ENCODE results near the gene SFXN5. TPM values are rescaled to one million over a fixed set of nuclear protein-coding genes. Genes with fewer than 3 reads are reported as not detected.

SFXN5 gene
- total and polyA plus RNA-seq, 2 donors (not counting 3 experiments of a cell fraction or from before 2014, with no cell fraction given) = 18.7 to 28.6 TPM

- Histone ChIP-seq H3K4me1 (ENCODE audit: control insufficient read depth, extremely low read depth, insufficient read depth, low read length) (peaks cover 5% of the 10 kb centered on the region), H3K4me3 (replicated peaks in 1 of 3; ENCODE audit: insufficient read depth in 1 of 3, low read depth in 1 of 3, low read length in 3 of 3) (no peak overlapping the region), H3K27ac (ENCODE audit: insufficient read depth, low read depth, low read length) (no peak overlapping the region), H3K27me3 (ENCODE audit: control insufficient read depth in 2 of 2, insufficient read depth in 2 of 2, low read length in 2 of 2) (no peaks in the 10 kb centered on the region), H3K9me1 (replicated peaks; ENCODE audit: control insufficient read depth, extremely low read depth, insufficient read depth, low read length) (no peaks in the 10 kb centered on the region), H3K9me3 (replicated peaks; ENCODE audit: control insufficient read depth, insufficient read depth, low read length) (no peaks in the 10 kb centered on the region), H3K4me2 (ENCODE audit: insufficient read depth, low read length) (no peak overlapping the region), H3K36me3 (ENCODE audit: control insufficient read depth in 2 of 2, extremely low read depth in 1 of 2, insufficient read depth in 2 of 2, low read length in 2 of 2) (peaks cover 0 to 3% of the 10 kb centered on the region in 2 experiments), H4K20me1 (replicated peaks; ENCODE audit: control insufficient read depth, extremely low read depth, insufficient read depth, low read length) (no peaks in the 10 kb centered on the region), H3K9ac (replicated peaks; ENCODE audit: extremely low read depth, insufficient read depth, low read length) (no peak overlapping the region), H3K79me2 (ENCODE audit: control insufficient read depth, insufficient read depth, low read length) (no peaks in the 10 kb centered on the region), H2AFZ (ENCODE audit: low read depth, low read length) (no peak overlapping the region)
- ChIA-PET POLR2A (no interaction called here), CTCF (interaction anchor here (2.3 to 2.7 kb wide), 2 partner anchors 8 to 91 kb away, joined by 7 to 9 read pairs; no protein-coding TSS in a partner anchor)
- FAIRE-seq = no peak
- dilution Hi-C loops (cut with MboI; ENCODE audit: extremely low pct_ligation_motif_present, low sequenced_read_pairs) = no loop called here
- DNase-seq (ENCODE audit: low read depth, low spot score) = no peak
- TF ChIP-seq MAX (IDR thresholded peaks at IDR 0.05; ENCODE audit: insufficient read depth, insufficient read length) = no peak
- TF ChIP-seq FOS (IDR thresholded peaks at IDR 0.05; ENCODE audit: borderline replicate concordance, insufficient read depth, low read length) = no peak
- intact Hi-C loops (cut with micrococcal nuclease) = no loop called here
- no TSS peak for BruUV-seq (replicated peaks)
Observed at GRCh38 chr2:72985136-72985535, 86.4 kb downstream of the SFXN5 start.

DNA sequence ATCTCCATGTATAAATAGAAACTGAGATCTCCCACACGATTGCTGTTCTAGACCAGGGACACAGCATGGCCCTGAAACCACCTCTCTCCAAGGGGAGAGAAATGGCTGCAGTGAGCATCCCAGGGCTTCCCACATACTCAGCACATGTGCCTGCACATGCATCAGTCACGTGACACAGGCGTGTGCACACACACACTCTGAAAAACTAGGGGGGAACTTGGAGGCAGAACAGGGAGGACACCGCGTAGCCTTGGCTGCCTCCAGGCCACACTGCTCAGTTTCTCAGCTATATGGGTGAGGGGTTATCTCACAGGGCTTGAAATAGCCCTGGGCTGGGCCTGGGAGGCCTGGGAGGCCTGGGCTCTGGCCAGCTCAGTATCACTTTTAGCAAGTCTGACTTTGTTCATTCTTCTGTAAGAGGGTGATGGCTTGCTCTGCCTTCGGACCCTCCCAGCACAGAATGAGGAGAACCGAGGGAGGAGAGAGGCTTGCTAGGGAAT is 87.3 kb downstream of the SFXN5 start:
- BruUV-seq (replicated peaks) = no TSS peak
- no peaks in the 10 kb centered on the region for H4K20me1 ChIP-seq (replicated peaks; ENCODE audit: control insufficient read depth, extremely low read depth, insufficient read depth, low read length)
- H3K9ac ChIP-seq (replicated peaks; ENCODE audit: extremely low read depth, insufficient read depth, low read length) = no peak overlapping the region
- FAIRE-seq = no peak
- no peak overlapping the region for H3K4me3 ChIP-seq (replicated peaks in 1 of 3; ENCODE audit: insufficient read depth in 1 of 3, low read depth in 1 of 3, low read length in 3 of 3)
- H3K79me2 ChIP-seq (ENCODE audit: control insufficient read depth, insufficient read depth, low read length) = no peaks in the 10 kb centered on the region
- H3K4me1 ChIP-seq (ENCODE audit: control insufficient read depth, extremely low read depth, insufficient read depth, low read length) = peaks cover 5% of the 10 kb centered on the region
- H3K9me1 ChIP-seq (replicated peaks; ENCODE audit: control insufficient read depth, extremely low read depth, insufficient read depth, low read length) = no peaks in the 10 kb centered on the region
- H3K9me3 ChIP-seq (replicated peaks; ENCODE audit: control insufficient read depth, insufficient read depth, low read length) = no peaks in the 10 kb centered on the region
- H3K27me3 ChIP-seq (ENCODE audit: control insufficient read depth in 2 of 2, insufficient read depth in 2 of 2, low read length in 2 of 2) = no peaks in the 10 kb centered on the region
- dilution Hi-C loops (cut with MboI; ENCODE audit: extremely low pct_ligation_motif_present, low sequenced_read_pairs) = no loop called here
- no peak overlapping the region for H3K27ac ChIP-seq (ENCODE audit: insufficient read depth, low read depth, low read length)
- TF ChIP-seq GATA2 (IDR thresholded peaks at IDR 0.05; ENCODE audit: insufficient read depth, insufficient read length, low read depth, low read length) (no peak), FOS (IDR thresholded peaks at IDR 0.05; ENCODE audit: borderline replicate concordance, insufficient read depth, low read length) (no peak), JUN (IDR thresholded peaks at IDR 0.05; ENCODE audit: borderline replicate concordance, insufficient read depth, insufficient read length, low read depth) (no peak), POLR2AphosphoS5 (IDR thresholded peaks at IDR 0.05; ENCODE audit: insufficient read depth, low read depth, low read length) (no peak), MAX (IDR thresholded peaks at IDR 0.05; ENCODE audit: insufficient read depth, insufficient read length) (no peak), POLR2A (IDR thresholded peaks at IDR 0.05; ENCODE audit: low read depth, low read length) (no peak), EZH2 (IDR thresholded peaks at IDR 0.05; ENCODE audit: borderline replicate concordance, low read depth, low read length, severe bottlenecking) (no peak), MYC (IDR thresholded peaks at IDR 0.05; ENCODE audit: low read depth, low read length) (no peak)
- TF ChIP-seq, protein P1, sequence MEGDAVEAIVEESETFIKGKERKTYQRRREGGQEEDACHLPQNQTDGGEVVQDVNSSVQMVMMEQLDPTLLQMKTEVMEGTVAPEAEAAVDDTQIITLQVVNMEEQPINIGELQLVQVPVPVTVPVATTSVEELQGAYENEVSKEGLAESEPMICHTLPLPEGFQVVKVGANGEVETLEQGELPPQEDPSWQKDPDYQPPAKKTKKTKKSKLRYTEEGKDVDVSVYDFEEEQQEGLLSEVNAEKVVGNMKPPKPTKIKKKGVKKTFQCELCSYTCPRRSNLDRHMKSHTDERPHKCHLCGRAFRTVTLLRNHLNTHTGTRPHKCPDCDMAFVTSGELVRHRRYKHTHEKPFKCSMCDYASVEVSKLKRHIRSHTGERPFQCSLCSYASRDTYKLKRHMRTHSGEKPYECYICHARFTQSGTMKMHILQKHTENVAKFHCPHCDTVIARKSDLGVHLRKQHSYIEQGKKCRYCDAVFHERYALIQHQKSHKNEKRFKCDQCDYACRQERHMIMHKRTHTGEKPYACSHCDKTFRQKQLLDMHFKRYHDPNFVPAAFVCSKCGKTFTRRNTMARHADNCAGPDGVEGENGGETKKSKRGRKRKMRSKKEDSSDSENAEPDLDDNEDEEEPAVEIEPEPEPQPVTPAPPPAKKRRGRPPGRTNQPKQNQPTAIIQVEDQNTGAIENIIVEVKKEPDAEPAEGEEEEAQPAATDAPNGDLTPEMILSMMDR (IDR thresholded peaks at IDR 0.05; ENCODE audit: extremely low read depth in 1 of 2, insufficient read depth in 1 of 2, low read depth in 1 of 2, low read length in 2 of 2) = no peak
- DNase-seq (ENCODE audit: low read depth, low spot score) = no peak
- H3K4me2 ChIP-seq (ENCODE audit: insufficient read depth, low read length) = no peak overlapping the region
- no peak overlapping the region for H2AFZ ChIP-seq (ENCODE audit: low read depth, low read length)
- intact Hi-C loops (cut with micrococcal nuclease) = no loop called here
- ChIA-PET POLR2A (no interaction called here), CTCF (interaction anchor here (1.1 to 2.3 kb wide), 5 partner anchors 9 to 228 kb away, joined by 3 to 12 read pairs (median 5); no protein-coding TSS in a partner anchor)
- peaks cover 0 to 3% of the 10 kb centered on the region in 2 experiments for H3K36me3 ChIP-seq (ENCODE audit: control insufficient read depth in 2 of 2, extremely low read depth in 1 of 2, insufficient read depth in 2 of 2, low read length in 2 of 2)
